ENCODE measurements around the gene ITGA4. TPM values are rescaled to one million over a fixed set of nuclear protein-coding genes. Genes with fewer than 3 reads are reported as not detected.
"Not testable (repeated sequence)": the region's sequence is repeated elsewhere in the genome, so short reads cannot be mapped to it uniquely, and the experiment has no call there.

The ITGA4 gene
- 21.4 TPM for total RNA-seq (ENCODE audit: insufficient read depth, low replicate concordance)

DNA sequence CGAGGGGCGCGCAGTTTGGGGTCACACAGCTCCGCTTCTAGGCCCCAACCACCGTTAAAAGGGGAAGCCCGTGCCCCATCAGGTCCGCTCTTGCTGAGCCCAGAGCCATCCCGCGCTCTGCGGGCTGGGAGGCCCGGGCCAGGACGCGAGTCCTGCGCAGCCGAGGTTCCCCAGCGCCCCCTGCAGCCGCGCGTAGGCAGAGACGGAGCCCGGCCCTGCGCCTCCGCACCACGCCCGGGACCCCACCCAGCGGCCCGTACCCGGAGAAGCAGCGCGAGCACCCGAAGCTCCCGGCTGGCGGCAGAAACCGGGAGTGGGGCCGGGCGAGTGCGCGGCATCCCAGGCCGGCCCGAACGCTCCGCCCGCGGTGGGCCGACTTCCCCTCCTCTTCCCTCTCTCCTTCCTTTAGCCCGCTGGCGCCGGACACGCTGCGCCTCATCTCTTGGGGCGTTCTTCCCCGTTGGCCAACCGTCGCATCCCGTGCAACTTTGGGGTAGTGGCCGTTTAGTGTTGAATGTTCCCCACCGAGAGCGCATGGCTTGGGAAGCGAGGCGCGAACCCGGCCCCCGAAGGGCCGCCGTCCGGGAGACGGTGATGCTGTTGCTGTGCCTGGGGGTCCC lies at the start of gene ITGA4:
Gene ITGA4 (plus strand): TSS at position 266 of the 620 bp plus-strand sequence. CDS start 269 bp downstream, at position 535.
- DNase-seq (ENCODE audit: low spot score): peak; percentile 80

DNA sequence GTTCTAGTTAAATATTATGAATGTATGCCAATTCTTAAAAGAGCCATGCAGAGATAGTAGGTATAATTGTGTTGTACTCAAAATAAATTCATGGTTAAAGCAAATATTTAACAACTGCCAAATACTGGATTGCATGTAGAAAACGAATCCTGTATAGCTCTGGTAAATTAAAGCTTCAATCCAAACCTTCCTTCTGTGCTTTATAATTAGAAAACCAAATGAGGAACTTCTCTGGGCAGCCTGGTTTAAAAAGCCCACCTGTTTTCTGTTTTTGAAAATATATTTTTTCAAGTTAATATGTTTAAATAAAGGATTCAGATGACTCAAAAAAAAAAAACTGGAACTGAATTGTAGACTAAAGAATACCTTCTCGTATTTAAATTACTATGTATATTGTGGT lies 48.3 kb upstream of the ITGA4 start:
- DNase-seq (ENCODE audit: low spot score): no peak

DNA sequence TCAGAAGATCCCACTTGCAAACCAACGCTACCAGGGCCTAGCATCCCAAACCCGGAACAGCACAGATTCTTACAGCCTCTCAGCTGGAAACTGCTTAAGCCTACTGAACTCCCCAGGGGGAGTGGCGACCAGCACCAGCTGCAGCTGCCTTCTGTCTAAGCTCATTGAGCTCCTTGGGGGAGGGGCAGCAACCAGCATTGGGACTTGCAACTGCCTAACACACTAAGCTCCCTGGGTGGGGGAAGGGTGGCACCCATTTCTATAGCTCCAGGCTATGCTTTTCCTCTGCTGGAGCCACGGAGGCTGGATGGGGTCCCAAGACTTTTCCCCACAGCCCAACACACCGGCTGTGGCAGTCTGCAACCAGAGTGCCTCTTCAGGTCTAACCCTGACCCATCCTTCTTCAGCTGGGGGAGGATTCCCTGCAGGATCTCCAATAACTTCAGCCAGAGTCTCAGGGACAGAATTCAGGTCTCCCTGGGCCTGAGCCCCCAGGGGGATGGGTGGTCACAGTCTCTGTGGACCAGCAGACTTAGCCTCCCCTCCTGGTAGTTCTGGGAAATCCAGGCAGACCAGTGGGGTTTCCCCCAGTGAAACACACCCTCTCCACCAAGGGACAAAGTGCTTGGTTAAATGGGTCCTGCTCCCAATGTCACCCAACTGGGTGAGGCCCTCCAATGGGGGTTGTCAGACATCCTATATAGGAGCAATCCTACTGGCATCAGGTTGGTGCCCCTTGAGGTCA lies 45.9 kb upstream of the ITGA4 start:
- DNase-seq (ENCODE audit: low spot score): peak; percentile 21

DNA sequence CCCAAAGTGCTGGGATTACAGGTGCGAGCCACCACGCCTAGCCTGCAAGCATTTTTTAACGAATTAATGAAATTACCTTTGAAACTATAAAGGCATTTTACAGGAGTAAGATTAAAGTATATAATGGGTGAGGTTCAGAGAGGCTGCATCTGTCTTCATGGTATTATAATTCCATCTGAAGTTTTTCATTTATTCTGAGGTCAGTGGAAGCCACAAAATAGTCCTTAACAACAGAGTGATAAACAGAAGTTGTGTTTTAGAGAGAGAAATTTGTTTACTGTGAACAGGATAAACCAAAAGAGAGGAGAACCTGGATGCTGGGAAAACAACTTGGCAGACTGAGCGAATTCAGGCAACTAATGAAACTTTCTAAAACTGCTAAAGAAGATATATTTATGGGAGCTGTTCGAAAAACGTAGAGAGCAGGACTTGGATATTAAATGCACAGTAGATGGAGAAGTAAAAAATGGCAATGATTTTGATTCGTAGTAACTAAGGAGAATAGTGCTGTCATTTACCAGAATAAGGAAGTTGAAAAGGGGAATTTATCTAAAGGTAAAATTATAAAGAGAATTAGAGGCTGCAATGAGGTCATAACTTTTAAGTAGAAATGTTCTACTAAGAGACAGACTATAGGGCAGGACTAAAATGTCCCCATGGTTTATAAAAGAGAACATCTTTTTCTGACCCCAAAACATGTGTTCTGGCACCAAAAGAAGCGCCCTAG lies 37.9 kb upstream of the ITGA4 start:
- DNase-seq (ENCODE audit: low spot score): no peak

DNA sequence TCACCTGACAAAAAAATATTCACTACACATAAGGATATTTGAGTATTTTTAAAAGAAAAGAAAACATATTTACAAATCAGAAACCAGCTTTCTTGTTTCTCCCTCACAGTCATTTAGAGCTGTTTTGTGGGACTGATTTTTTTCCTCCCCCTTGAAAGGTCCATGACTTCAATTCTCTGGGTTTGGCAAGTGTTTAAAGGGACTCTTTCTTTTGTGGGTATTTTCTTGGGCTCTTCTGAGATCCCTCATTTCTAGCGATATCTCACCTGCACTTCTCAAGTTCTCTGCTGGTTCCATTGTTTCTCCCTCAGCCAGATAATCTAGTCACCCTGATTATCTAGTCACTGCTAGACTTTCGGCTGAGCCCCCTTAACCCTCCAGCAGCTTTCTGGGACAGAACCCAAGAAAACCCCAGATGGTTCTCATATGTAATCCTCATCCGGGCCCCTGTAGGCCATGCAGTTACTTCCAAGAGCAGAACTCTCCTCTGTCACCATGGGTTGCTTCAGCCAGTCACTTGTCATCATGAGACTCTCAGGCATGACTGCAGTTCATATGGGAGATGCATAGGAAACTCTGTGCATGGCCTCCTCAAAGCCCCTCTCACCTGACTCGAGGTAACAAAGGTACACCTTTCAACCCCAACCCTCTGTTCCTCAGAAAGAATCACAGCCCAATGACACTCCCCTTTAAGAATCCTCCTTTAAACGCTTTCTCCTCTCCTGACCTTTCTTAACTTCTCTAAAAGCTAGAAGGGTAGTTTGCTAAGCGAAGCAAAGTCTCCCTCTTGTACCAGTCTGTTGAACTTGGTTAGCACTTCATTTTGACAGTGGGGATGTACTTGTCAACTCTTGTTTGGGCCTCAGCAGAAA lies 36.7 kb upstream of the ITGA4 start:
- no peak for DNase-seq (ENCODE audit: low spot score)

DNA sequence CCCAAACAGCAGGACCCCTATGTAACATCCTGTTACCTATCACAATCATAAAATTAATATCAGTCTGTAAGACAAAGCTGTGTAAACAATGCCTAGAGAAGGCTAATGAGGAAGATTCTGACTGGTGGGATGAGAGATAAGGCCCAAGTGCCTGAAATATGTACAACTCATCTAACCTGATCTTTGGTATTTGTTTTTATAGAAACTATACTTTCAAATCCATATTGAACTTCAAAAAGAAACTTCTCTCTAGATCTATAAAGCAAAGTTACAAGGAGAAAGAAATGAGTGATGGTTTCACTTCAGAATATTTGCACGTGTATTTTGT lies 36.1 kb upstream of the ITGA4 start:
- DNase-seq (ENCODE audit: low spot score): no peak

DNA sequence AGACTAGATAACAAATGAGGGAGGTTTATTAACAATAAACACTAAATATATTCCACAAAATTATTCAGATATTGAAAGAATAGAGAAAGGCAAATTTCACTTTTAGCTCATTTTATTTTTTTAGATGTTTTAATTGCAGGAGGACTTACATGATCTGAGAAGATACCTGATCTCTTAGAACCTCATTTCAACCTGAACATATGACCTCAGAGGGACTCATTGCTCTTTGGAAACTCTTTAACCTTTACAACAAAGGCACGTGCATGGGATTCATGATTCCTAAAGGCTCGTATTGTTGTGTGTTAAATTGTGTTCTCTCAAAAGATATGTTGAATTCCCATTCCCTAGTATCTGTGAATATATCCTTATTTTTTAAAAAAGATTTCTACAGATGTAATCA lies 35.7 kb upstream of the ITGA4 start:
- no peak for DNase-seq (ENCODE audit: low spot score)

DNA sequence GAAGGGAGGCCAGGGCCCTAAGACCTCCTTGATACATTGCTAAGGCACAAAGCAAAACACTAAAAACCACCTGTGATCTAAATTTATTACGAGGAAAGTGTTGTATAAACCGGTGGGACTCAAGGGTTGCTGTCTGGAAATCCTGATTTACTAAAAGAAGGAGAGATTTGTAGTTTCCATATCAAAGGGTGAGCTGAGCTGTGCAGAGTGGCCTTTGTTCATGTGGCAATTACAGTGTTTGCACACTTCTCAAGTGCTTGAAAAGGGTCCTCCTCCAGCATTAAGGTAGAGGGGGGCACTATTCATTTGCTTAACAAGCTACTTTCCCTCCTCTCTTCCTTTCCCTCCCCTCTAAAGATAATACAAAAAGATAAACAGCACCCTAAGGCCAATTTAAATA lies 30.5 kb upstream of the ITGA4 start:
- no peak for DNase-seq (ENCODE audit: low spot score)

DNA sequence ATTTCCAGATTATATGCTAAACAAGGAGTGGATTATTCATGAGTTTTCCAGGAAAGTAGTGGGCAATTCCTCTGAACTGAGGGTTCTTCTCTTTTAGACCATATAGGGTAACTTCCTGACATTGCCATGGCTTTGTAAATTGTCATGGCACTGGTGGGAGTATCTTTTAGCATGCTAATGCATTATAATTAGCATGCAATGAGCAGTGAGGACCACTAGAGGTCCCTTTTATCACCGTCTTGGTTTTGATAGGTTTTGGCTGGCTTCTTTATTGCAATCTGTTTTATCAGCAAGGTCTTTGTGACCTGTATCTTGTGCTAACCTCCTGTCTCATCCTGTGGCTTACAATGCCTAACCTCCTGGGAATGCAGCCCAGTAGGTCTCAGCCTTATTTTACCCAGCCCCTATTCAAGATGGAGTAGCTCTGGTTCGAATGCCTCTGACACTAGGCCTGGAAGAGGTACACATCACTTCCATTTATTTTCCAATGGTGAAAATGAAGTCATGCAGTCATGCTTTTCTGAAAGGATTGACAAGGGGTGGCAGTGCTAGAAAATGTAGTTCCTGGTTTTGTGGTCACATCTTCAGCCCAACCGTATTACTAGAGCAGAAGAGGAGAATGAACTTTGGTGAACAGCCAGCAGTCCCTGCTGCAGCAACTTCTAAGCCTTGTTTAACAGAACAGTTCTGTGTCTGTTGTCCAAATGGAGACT lies 26.6 kb upstream of the ITGA4 start:
- DNase-seq (ENCODE audit: low spot score): no peak

DNA sequence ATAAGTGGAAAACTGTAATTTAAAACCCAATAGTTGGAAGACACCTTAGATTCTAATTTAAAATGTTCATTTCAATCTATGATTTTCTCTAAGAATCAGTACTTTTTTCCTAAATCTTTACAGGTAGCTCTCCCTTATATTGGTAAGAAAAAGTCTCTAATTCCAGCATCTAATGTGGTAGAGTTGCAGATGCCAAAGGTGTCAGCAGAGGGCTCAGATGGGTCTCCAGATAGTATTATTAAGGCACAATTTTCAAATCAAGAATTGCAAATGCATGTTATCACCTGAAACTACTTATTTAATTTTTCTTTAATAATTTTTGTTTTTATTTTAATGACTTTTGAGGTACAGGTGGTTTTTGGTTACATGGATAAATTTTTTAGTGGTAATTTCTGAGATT lies 25.5 kb upstream of the ITGA4 start:
- DNase-seq (ENCODE audit: low spot score): no peak

DNA sequence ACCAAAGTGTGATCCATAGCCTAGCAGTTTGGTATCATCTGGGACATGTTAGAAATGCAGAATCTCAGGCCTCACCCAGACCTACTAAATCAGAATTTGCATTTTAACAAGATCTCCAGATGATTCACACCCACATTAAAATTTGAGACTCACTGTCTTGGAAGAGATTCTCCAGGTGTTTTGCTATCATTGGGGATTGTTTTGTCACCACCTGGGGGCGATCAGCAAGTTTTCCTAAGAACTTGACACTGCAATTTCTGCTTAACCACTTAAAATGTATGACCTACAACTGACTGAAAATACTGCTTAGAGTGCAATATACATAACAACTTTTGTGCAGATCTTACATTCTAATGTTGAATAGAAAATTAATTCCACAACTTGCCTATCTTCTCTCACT lies 18.9 kb upstream of the ITGA4 start:
- DNase-seq (ENCODE audit: low spot score): no peak

DNA sequence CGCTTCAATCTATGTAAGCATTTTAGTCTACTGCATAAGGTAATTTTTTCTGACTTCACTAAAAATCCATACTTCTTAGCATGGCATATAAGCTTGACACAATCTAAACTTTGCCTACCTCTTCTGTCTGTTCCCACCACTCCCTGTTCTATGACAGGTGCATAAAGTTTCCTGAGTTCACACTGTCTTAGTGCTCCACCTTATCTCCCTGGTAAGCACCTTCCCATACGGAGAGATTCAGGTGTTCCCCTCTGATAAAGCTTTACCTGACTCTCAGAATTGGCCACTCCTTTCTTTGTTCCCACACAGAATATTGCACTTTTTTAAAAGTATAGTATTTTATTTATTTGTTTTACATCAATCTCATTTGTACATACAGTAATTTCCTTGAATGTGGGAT lies 16.8 kb upstream of the ITGA4 start:
- DNase-seq (ENCODE audit: low spot score): no peak

DNA sequence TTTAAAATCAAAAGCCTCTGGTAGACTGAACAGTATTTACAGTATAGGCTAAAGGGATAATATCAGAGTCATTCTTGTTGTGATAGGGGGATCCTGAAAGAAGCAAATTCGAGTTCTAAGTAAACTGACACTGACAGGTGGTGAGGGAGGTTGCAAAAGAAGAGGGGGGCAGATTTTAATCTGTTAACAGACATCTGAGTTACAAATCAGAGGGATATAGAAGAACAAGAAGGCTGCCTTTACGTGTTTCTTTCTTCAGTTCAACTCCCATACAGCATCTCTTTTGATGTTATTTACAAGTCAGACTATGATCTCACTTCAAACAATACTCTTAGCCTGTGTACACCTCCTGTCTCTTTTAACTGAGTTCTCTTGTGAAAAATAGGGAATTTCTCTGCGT lies 16.3 kb upstream of the ITGA4 start:
- no peak for DNase-seq (ENCODE audit: low spot score)

DNA sequence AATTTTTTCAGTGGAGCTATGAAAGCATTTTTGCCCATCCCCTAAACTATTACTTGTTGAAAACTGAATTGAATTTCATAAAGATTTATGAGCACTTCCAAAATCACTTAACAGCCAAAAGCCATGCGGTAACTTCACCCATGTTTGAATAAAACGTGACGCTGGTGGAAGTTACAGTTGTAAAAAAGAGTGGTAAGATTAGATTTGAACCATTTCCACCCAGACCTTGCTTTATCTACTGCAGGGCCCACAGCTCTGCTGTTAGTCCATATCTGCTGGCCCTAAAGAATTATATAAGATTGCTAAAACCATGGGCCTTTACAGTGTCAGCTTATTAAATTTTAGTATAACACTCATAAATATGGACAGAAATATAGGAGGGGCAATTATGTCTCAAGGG lies 15.5 kb upstream of the ITGA4 start:
- DNase-seq (ENCODE audit: low spot score): no peak

DNA sequence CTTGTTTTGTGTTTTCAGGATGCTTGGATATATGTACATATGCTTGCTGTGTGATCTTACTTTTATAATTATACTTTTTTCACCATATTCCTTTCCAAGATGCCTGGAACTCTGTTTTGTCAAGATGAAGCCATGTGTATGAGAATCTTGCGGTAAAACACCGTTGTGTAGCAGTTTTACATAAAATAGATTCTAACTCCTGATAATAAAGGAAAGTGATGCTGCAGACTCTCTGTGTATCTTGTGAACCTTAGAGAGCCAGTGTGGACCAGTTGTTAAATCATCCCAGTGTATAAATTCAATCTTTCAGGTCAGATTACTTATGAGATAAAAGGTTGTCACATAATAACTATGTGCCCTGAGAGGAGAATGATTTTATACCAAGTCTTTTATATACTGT lies 12.5 kb upstream of the ITGA4 start:
- DNase-seq (ENCODE audit: low spot score): no peak

DNA sequence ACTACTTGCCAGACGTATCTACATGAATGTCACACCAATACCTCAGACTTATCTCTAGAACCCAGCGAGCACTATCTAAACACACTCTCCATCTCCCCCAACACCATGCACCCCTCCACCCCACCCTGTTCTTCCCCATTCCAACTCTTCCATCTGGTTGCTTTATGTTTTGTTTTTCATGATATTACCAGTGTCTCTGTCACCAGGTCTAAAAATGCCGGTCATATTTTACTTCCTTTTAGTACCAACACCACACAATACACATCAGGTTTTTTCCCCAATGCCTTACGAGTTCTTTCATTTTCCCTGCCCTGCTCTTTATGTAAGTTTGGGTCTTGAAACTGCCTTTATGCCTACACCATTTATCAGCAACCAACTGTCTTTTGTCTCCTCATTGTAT lies 10.2 kb upstream of the ITGA4 start:
- DNase-seq (ENCODE audit: low spot score): no peak

DNA sequence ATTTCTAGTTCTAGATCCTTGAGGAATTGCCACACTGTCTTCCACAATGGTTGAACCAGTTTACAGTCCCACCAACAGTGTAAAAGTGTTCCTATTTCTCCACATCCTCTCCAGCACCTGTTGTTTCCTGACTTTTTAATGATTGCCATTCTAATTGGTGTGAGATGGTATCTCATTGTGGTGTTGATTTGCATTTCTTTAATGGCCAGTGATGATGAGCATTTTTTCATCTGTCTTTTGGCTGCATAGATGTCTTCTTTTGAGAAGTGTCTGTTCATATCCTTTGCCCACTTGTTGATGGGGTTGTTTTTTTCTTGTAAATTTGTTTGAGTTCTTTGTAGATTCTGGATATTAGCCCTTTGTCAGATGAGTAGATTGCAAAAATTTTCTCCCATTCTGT lies 7.9 kb upstream of the ITGA4 start:
- not testable (repeated sequence) for DNase-seq (ENCODE audit: low spot score)

DNA sequence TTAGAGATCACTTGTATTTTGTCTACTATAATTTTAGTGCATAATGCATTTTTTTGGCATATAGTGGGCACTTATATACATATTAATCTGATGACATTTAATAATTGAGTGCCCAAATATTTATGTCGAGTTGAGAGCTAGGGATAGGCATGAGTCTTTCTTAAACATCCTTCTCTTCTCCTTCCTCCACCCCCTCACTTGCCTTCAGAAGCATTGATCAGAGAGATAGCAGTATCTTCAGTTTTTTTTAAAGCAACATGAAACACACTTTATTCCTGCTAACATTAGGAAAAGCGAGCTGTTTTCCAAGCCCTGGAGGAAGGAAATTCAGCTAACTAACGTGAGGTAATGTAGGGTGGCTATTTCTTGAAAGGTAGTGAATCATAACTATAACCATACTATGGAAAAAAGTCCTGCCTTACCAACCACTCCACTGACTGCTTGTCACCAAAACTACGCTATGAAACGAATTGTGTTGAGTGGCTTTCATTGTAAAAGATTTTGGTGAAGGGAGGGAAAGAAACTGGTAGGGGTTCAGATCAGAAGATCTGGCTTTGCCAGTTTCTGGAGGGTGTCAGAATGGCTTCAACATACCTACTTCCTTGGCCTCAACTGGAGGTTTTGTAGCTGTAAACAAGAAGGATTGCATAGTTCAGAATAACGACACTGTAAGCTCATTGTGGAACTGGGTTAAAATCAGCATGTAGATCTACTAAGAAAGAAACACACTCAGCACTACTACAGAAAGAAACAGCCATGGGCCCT lies 2.3 kb upstream of the ITGA4 start:
- DNase-seq (ENCODE audit: low spot score): no peak

DNA sequence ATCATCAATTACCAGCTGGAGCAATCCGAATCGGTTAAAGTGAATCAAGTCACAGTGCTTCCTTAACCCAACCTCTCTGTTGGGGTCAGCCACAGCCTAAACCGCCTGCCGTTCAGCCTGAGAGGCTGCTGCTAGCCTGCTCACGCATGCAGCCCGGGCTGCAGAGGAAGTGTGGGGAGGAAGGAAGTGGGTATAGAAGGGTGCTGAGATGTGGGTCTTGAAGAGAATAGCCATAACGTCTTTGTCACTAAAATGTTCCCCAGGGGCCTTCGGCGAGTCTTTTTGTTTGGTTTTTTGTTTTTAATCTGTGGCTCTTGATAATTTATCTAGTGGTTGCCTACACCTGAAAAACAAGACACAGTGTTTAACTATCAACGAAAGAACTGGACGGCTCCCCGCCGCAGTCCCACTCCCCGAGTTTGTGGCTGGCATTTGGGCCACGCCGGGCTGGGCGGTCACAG lies 496 bp upstream of the ITGA4 start:
- DNase-seq (ENCODE audit: low spot score): peak; percentile 47

DNA sequence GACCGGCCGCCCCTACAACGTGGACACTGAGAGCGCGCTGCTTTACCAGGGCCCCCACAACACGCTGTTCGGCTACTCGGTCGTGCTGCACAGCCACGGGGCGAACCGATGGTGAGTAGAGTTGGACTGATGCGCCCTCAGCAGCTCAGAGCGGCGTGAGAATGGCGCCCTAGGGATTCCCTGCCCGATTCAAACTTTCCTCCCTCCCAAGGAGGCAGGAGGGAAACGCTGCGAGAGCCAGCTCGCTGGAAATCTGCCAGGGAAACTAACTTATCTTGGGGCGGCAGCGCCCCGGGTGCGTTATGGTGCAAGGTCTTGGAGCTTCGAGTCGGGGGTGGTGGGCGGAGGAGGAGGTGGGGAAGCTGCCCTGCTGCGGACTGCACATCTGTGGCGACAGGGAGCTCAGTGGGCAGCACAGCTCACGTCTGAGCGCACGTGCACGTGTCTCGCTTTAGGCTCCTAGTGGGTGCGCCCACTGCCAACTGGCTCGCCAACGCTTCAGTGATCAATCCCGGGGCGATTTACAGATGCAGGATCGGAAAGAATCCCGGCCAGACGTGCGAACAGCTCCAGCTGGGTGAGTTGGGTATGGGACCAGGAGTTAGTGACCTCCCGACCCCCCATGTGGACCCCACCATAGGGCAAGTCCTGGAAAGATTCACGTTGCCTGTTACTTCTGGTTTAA lies 697 bp downstream of the ITGA4 start:
- DNase-seq (ENCODE audit: low spot score): peak; percentile 52
